Nephron (organoid): ENCODE measurements around the gene DIPK1B.
"Not testable (repeated sequence)": the region's sequence is repeated elsewhere in the genome, so short reads cannot be mapped to it uniquely, and the experiment has no call there.

Experiments used
- H3K27ac Mint-ChIP-seq, 3 experiments: 2 replicates each; pipeline ENCODE4 v1.8.0; 2020; ENCODE audit warnings: mixed read lengths in 3 of 3, mild to moderate bottlenecking in 2 of 3, moderate library complexity in 1 of 3
- H3K27me3 Mint-ChIP-seq: 2 replicates; pipeline ENCODE4 v1.8.0; 2021; ENCODE audit warnings: low read depth, mild to moderate bottlenecking, moderate library complexity, mixed read lengths
- H3K36me3 Mint-ChIP-seq: 2 replicates; pipeline ENCODE4 v1.8.0; 2020; ENCODE audit warnings: low read depth, mixed read lengths
- H3K4me1 Mint-ChIP-seq: 2 replicates; pipeline ENCODE4 v1.8.0; 2020; ENCODE audit warnings: mixed read lengths
- H3K4me3 Mint-ChIP-seq, 3 experiments: 2 replicates each; pipeline ENCODE4 v1.8.0; 2020; ENCODE audit warnings: mild to moderate bottlenecking in 3 of 3, mixed read lengths in 3 of 3, moderate library complexity in 2 of 3
- H3K9me3 Mint-ChIP-seq: 2 replicates; pipeline ENCODE4 v1.8.0; 2020; ENCODE audit warnings: mixed read lengths
- CTCF ChIP-seq, 3 experiments: fragments of 200-600 bp; sonication (generic); IDR thresholded peaks; one replicate each; pipeline ENCODE4 v1.5.0; 2021; ENCODE audit warnings: antibody characterized with exemption in 3 of 3; ENCODE audit not compliant: unreplicated experiment in 3 of 3

The DIPK1B gene

GRCh38 chr9:136754059-136754572, 41.7 kb downstream of the DIPK1B start:
- Mint-ChIP-seq H3K4me1 (no peaks in the 10 kb centered on the region), H3K27me3 (peaks cover 5% of the 10 kb centered on the region), H3K9me3 (peaks cover 17% of the 10 kb centered on the region), H3K36me3 (no peaks in the 10 kb centered on the region), H3K27ac (no peak overlapping the region), H3K4me3 (no peak overlapping the region)
- TF ChIP-seq CTCF (IDR thresholded peaks at IDR 0.05; ENCODE audit: unreplicated experiment in 3 of 3): no peak

DNA sequence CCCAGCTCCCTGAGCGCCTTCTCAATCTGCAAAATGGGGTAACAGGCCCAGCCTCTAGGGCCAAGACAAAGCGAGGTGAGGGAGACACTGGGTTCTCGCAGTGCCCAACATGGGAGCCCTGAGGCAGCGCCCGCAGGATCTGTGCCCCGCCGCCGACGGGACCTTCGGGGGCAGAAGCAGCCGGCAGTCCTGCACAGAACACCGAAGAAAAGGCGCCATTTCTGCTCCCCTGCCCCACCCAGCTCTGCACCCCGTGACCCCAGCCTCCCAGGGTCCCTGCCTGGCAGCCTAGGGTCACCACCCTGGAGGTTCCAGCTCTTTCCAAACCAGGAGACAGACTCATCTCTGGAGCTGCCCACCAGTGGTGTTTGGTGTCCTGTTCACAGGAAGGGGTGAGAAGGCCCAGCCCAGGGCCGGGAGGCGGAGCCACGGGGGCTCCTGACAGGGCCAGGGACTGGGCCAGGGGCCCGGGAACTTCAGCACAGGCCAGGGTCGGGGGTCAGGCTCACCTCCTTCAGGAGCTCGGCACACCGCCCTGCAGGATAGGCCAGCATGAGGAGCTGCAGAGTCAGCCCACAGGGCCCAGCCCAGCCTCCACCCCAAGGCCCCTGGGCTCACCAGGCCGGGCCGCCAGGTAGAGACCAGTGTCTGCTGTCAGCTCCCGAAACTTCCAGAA, 42.4 kb downstream of the DIPK1B start:
- peaks cover 17% of the 10 kb centered on the region for H3K9me3 Mint-ChIP-seq

DNA sequence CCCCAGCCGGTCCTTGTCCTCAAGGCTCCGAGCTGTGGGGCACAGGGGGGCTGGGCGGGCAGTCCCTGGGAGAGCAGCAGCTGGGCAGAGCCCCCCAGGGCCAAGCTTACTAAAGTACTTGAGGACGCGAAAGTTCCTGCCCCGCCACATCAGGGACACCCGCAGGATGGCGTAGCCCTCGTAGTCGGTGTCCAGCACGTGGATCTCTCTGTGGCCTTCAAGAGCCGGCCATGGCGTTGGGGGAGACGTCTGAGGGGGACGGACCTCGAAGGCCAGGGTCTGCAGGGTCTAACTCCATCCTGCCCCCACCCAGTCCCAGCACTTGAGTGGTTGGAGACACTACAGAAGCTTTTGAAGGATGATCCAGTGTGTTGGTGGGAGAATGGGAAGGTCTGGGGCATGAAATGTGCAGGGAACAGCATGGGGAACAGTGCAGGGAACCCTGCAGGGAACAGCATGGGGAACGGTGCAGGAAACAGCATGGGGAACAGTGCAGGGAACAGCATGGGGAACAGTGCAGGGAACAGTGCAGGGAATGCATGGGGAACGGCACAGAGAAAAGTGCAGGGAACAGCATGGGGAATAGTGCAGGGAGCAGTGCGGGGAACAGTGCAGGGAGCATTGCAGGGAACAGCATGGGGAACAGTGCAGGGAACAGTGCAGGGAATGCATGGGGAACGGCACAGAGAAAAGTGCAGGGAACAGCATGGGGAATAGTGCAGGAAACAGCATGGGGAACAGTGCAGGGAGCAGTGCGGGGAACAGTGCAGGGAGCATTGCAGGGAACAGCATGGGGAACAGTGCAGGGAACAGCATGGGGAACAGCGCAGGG, 43.1 kb downstream of the DIPK1B start:
- not testable (repeated sequence) for H3K4me1 Mint-ChIP-seq, H3K4me3 Mint-ChIP-seq, H3K36me3 Mint-ChIP-seq

More for the DNA sequence above, 42.4 kb downstream of the DIPK1B start:
- TF ChIP-seq CTCF (IDR thresholded peaks at IDR 0.05; ENCODE audit: unreplicated experiment in 3 of 3): no peak
- Mint-ChIP-seq H3K27ac (no peak overlapping the region), H3K4me1 (no peaks in the 10 kb centered on the region), H3K27me3 (peaks cover 5% of the 10 kb centered on the region), H3K4me3 (no peak overlapping the region), H3K36me3 (no peaks in the 10 kb centered on the region)

GRCh38 chr9:136756134-136756438, 43.7 kb downstream of the DIPK1B start:
- Mint-ChIP-seq H3K27me3 (peaks cover 11% of the 10 kb centered on the region), H3K9me3 (peaks cover 17% of the 10 kb centered on the region), H3K4me1 (peaks cover 5% of the 10 kb centered on the region), H3K27ac (no peak overlapping the region), H3K4me3 (no peak overlapping the region), H3K36me3 (no peaks in the 10 kb centered on the region)
- TF ChIP-seq CTCF (IDR thresholded peaks at IDR 0.05; ENCODE audit: unreplicated experiment in 3 of 3): no peak

More for the DNA sequence above, 43.1 kb downstream of the DIPK1B start:
- not testable (repeated sequence) for H3K27me3 Mint-ChIP-seq, H3K27ac Mint-ChIP-seq
- H3K9me3 Mint-ChIP-seq: peaks cover 17% of the 10 kb centered on the region

DNA sequence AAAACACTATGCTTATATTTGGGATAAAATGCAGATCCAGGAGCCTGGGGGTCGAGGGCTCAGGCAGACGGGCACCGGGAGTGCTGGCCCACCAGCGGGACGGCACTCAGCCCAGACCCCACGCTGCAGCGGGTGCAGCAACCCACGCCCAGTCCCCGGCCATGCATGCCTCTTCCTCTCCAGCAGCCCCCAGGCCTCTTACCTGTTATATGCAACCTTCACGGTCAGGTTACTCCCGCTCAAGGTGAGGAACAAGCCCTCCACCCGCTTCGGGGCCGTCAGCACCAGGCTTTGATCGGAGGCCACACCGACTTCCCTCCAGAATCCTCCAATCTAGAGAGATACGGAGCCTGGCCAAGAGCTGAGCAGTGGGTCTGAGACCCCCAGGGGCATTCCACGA, 44.5 kb downstream of the DIPK1B start:
- Mint-ChIP-seq H3K4me3 (no peak overlapping the region), H3K27ac (peak overlapping the region in 1 of 3 experiments; percentile 60), H3K4me1 (peaks cover 6% of the 10 kb centered on the region), H3K36me3 (no peaks in the 10 kb centered on the region), H3K9me3 (peaks cover 14% of the 10 kb centered on the region), H3K27me3 (peaks cover 11% of the 10 kb centered on the region)
- TF ChIP-seq CTCF (IDR thresholded peaks at IDR 0.05; ENCODE audit: unreplicated experiment in 3 of 3): no peak

GRCh38 chr9:136757328-136757727, 45.0 kb downstream of the DIPK1B start:
- Mint-ChIP-seq H3K4me3 (no peak overlapping the region), H3K27ac (peak overlapping the region in 1 of 3 experiments; percentile 60)

More at GRCh38 chr9:136757328-136757727, 45.0 kb downstream of the DIPK1B start:
- Mint-ChIP-seq H3K9me3 (peaks cover 9% of the 10 kb centered on the region), H3K36me3 (no peaks in the 10 kb centered on the region), H3K27me3 (peaks cover 11% of the 10 kb centered on the region), H3K4me1 (peaks cover 6% of the 10 kb centered on the region)
- TF ChIP-seq CTCF (IDR thresholded peaks at IDR 0.05; ENCODE audit: unreplicated experiment in 3 of 3): no peak
